NCI-H1092 treated with DMSO at 0.1 percent for 48 hours (cell line): ENCODE results near the gene MRPL23.

ENCODE experiments used
- DNase-seq: peaks from one replicate; lab custom pipeline; 2025; lab: John Stamatoyannopoulos, UW

The MRPL23 gene

DNA sequence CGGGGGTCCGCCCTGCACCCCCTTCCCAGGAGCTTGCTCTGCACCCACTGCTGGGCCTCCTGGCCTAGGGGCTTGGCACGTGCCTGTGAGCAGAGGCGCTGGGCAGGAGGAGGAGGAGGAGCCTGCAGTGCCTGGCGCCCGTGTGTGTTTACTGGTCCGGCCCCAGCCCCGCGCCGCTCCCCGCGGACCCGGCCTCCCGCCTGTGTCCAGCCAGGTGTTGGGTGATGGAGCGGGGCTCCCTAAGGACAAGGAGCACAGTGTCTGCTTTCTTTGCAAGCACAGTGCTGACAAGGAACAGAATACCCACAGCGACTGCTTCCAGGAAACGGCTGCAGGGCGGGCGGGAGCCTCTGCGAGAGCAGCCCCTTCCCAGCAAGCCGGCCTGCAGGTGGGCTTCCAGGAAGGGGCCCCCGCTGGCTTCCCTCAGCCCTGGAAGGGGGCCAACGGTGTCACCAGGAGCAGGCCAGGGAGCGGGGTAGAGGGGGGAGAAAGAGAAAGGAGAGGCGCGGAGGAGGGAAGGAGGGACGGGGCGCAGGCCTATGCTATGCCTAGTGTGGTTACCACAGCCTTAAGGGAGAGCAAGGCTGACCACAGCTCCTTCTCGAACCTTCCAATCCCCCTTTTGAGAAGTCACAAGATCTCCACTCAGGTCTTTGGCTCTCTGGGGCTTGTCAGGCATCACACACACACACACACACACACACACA, 43.9 kb downstream of the MRPL23 start:
- DNase-seq: no peak

DNA sequence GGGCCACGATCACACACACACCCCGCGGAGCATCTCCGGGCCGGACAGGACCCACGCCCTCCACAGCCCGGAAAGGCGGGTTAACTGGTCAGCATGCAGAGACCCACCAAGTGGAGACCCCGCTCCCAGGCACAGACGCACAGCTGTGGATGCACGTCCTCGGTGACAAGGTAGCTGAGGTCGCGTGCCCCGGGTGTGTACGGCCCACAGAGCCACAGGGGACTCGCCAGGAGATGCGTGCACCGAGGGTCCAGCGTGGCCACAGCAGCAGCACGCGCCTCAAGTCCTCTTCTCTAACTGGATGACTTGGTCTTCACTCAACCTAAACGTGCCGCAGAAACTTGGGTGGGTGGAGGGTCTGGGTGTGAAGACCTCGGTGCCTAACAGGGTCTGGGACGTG, 45.0 kb downstream of the MRPL23 start:
- no peak for DNase-seq

DNA sequence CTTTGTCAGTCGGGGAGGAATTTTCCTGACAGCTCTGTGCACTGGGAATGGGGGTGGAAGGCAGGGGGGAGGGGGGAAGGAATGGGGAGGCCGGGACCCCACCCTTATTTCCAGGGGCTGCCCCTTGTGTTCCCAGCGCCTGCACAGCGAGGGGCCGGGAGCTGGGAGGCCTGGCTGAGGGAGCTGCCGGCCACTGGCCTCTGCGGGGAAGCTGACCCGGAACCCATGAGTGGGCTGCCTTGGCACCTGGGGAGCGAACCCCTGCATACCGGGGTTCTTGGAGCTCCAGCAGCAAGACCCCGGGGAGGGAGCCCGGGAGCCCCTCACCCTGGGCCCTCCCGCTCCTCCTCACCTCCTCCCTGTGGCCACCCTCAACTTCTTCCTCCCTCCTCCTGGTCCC, 47.0 kb downstream of the MRPL23 start:
- DNase-seq: no peak

DNA sequence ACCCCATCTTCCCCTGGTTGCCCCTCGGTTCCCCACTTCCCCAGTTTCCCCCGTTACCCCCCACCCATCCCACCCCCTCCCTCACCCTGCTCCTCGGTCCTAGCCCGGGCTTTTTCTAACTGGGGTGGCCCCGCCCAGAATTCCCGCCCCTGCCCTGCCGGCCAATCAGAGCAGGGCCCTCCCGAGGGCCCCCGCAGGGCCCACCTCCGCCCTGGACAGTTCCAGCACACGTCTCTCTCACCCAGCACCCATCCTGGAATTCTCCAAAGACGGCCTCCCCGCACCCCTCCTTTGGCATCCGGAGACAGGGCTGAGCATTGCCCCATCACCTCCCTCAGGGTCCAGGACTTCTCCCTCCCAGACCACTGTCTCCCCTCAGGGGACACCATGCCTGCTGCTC, 50.6 kb downstream of the MRPL23 start, which contains the start of gene H19:
Gene H19, minus strand, starts transcription at position 88 of the 400 bp plus-strand sequence.
- DNase-seq: no peak

DNA sequence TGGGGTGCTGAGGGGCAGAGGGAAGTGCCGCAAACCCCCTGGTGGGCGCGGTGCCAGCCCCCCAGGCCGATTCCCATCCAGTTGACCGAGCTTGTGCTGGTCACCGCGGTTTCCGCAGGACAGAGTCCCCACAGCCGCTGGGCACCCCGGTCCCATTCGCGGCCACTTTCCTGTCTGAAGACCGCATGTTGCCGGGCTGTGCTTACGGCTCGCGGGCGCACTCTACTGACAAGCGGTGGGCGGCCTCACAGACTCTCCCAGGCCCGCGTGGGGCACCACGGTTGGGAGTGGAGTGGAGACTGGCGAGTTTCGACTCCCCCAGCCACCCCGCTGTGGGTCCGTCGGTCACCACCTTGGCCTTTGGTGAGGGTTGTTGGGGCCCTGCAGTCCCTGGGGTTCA, 51.2 kb downstream of the MRPL23 start:
- DNase-seq: no peak

DNA sequence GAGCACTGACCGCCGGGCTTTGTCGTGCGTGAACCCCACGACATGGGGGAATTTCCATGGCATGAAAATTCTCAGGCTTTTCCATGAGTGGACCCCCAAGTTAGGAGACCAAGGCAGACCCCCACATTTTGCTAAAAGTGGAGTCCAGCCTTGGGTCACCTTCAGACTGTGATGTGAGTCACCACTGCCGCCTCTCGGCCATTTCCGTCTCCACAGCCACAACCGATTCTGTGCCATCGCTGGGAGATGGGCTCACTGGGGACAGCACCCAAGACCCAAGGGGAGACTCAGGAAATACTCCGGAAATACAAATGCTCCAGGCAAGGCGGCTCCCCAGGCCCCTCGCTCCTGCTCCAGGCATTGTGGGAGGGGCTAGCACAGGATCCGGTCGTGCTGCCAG, 51.7 kb downstream of the MRPL23 start:
- no peak for DNase-seq

DNA sequence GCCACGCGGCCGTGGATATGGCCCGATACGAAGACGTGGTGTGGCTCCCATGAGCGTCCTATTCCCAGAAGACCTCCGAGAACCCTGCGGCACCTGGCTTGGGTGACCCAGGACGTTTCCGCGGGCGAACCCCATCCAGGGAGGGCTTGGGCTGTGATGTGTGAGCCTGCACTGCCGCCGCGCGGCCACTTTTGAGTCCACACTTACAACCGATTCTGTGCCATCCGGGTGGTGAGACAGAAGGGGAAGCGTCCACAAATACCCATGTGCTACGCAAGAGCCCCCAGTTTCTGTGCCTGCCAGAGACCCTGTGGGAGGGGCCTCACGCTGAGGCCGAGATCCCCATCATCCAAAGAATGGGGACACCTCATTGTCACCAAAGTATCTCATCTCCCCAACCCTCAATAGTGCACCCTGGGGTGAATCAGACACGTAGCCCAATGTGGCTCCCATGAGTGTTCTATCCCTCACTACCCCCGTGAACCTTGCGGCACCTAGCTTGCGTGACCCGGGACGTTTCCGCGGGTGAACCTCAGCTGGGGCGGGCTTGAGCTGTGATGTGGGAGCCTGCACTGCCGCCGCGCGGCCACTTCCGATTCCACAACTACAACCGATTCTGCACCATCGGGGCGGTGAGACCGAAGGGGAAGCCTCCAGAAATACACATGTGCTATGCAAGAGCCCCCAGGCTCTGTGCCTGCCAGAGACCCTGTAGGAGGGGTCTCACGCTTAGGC, 55.1 kb downstream of the MRPL23 start:
- no peak for DNase-seq

DNA sequence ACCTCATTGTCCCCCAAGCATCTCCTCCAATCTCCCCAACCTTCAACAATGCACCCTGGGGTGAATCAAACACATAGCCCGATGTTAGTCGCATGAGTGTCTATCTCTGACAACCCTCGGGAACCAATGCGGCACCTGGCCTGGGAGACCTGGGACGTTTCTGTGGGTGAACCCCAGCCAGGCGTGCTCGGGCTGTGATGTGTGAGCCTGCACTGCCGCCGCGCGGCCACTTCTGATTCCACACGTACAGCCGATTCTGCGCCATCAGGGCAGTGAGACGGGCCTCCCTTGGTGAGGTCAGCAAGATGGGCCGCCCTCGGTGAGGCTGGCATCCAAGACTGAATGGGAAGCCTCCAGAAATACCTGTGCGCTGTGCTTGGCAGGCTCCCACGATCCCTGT, 55.7 kb downstream of the MRPL23 start:
- no peak for DNase-seq

DNA sequence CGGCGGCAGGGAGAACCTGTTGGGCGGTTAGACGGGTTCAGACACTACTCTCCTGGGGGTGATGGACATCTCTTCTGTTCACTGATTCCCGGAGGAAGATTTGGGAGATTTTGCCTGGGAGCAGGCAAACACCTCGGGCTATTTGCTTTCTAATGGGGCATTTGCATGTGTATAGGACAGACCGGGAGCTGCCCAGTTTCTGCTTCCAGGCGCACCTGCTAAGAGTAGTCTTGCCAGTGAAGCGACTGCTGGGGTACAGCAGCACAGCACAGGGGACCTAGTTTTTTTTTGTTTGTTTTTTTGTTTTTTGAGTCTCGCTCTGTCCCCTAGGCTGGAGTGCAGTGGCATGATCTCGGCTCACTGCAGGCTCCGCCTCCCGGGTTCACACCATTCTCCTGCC, 57.3 kb downstream of the MRPL23 start:
- no peak for DNase-seq
